GM18907 (cell line): ENCODE results near the gene ZNF536.
"Not testable (repeated sequence)": the region's sequence is repeated elsewhere in the genome, so short reads cannot be mapped to it uniquely, and the experiment has no call there.

Experiments
- ATAC-seq: cut with Tn5 transposase; IDR thresholded peaks from one replicate; pipeline ENCODE4 v1.9.1; 2021; ENCODE audit warnings: mild to moderate bottlenecking, moderate library complexity; ENCODE audit not compliant: unreplicated experiment

The ZNF536 gene

GRCh38 chr19:30340771-30341561, 31.2 kb upstream of the ZNF536 start:
- no peak for ATAC-seq

- ATAC-seq, result no peak
These were observed 30.5 kb upstream of the ZNF536 start for GRCh38 chr19:30341611-30342201.

- no peak for ATAC-seq
These were observed 29.3 kb upstream of the ZNF536 start for GRCh38 chr19:30342901-30343300.

- ATAC-seq, result no peak
These were observed 27.4 kb upstream of the ZNF536 start for GRCh38 chr19:30344446-30345425.

GRCh38 chr19:30345686-30346085, 26.5 kb upstream of the ZNF536 start:
- no peak for ATAC-seq

- not testable (repeated sequence) for ATAC-seq
These were observed 25.7 kb upstream of the ZNF536 start for GRCh38 chr19:30346468-30346867.

GRCh38 chr19:30349131-30349730, 23.0 kb upstream of the ZNF536 start:
- ATAC-seq, result no peak

GRCh38 chr19:30350692-30351663, 21.2 kb upstream of the ZNF536 start:
- no peak for ATAC-seq

- no peak for ATAC-seq
These were observed 20.4 kb upstream of the ZNF536 start for GRCh38 chr19:30351774-30352173.

- ATAC-seq, result no peak
These were observed 18.7 kb upstream of the ZNF536 start for GRCh38 chr19:30353394-30353945.

GRCh38 chr19:30355586-30355985, 16.6 kb upstream of the ZNF536 start:
- no peak for ATAC-seq

GRCh38 chr19:30356951-30357579, 15.1 kb upstream of the ZNF536 start:
- ATAC-seq, result no peak

- ATAC-seq, result no peak
These were observed 14.6 kb upstream of the ZNF536 start for GRCh38 chr19:30357580-30357954.

- ATAC-seq, result no peak
These were observed 13.9 kb upstream of the ZNF536 start for GRCh38 chr19:30358319-30358718.

- no peak for ATAC-seq
These were observed 13.2 kb upstream of the ZNF536 start for GRCh38 chr19:30358821-30359580.

- ATAC-seq, result no peak
These were observed 12.2 kb upstream of the ZNF536 start for GRCh38 chr19:30359936-30360335.

GRCh38 chr19:30360376-30361106, 11.6 kb upstream of the ZNF536 start:
- no peak for ATAC-seq

GRCh38 chr19:30361107-30361447, 11.1 kb upstream of the ZNF536 start:
- no peak for ATAC-seq
